Mammary epithelial cell (primary cell): ENCODE data around the gene PLSCR4.

Experiments
- CTCF ChIP-seq, 2 donors: IDR thresholded peaks in 1 of 2; conservative IDR thresholded peaks in 1 of 2; 2 replicates each; pipeline ENCODE4 v1.5.1; 2011 to 2012; ENCODE audit warnings: inconsistent platforms in 2 of 2, low read length in 2 of 2, mild to moderate bottlenecking in 2 of 2, control low read depth in 1 of 2, low read depth in 1 of 2; ENCODE audit not compliant: insufficient read depth in 1 of 2; ENCODE audit errors: extremely low read depth in 1 of 2
- EZH2 ChIP-seq: IDR thresholded peaks from 2 replicates; pipeline ENCODE4 v1.6.1; 2012; ENCODE audit warnings: low read length, inconsistent platforms, borderline replicate concordance

DNA sequence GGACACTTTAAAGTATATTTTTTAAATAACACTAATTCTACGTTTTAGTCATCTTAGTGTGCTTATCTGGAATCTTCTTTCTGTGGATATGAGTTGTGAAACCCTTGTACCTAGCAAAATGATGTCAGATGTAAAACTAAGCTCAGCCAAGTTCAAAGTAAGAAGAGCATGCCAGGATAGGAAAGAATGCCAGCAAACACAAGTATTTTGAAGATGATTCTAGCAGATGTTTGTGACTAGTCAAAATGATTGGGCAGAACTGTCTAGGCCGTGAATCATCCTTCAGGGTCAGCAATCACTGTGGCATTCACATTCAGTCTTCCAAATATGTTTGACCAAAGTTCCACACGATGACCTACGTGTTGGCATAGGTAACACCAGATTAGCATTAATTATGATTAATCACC is 84.5 kb downstream of the PLSCR4 start:
- TF ChIP-seq CTCF (conservative IDR thresholded peaks at IDR 0.05 in 1 of 2, IDR thresholded peaks at IDR 0.05 in 1 of 2; ENCODE audit: extremely low read depth in 1 of 2, insufficient read depth in 1 of 2, low read depth in 1 of 2, low read length in 2 of 2) (no peak), EZH2 (no peak)
